AG10803 (cell line): ENCODE measurements around the gene LAMTOR4.

Experiments
- DNase-seq: peaks from one replicate; pipeline ENCODE4 v3.0.0; 2010; ENCODE audit warnings: low read depth
- H3K4me3 ChIP-seq: 2 replicates; pipeline ENCODE4 v1.5.1; 2011; ENCODE audit warnings: mild to moderate bottlenecking, low read length, control low read depth
- TF ChIP-seq, protein P1 (sequence below): conservative IDR thresholded peaks from 2 replicates; pipeline ENCODE4 v1.5.1; 2011; ENCODE audit warnings: mild to moderate bottlenecking, low read length, control low read depth, inconsistent platforms

Gene LAMTOR4

DNA sequence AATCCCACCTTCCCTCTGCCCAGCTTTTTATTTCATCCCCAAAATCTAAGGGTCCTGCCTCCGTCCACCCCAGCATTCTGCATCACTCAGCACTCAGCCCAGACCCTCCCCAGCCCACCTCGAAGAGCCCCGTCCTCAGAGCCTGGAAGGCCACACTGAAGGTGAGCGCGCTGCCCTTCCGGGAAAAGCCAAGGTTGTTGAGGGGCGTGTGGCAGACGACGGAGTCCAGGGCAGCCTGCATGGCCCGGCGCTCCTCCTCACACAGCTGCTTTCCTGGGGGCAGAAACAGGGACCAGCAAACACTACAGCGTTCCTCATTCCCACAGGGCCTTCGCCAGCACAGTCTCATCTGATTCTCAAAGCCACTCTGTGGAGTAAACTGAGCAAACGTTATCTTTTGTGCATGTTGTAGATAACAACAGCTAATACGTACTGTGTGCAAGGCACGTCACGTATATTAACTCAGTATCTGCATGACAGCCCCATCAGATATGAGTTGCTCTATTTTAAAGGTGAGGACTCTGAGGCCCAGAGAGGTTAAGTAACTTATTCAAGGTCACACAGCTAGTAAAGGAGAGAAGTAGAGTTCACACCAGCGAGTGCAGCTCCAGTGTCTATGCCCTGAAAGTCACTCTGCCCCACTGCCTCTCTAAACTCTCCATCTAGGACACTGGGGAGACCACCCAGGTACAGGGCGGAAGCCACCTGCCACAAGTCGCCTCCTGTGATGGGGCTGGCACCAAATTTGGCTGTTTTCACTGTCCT is 7.0 kb downstream of the LAMTOR4 start:
- no peak for DNase-seq
- TF ChIP-seq, protein P1, sequence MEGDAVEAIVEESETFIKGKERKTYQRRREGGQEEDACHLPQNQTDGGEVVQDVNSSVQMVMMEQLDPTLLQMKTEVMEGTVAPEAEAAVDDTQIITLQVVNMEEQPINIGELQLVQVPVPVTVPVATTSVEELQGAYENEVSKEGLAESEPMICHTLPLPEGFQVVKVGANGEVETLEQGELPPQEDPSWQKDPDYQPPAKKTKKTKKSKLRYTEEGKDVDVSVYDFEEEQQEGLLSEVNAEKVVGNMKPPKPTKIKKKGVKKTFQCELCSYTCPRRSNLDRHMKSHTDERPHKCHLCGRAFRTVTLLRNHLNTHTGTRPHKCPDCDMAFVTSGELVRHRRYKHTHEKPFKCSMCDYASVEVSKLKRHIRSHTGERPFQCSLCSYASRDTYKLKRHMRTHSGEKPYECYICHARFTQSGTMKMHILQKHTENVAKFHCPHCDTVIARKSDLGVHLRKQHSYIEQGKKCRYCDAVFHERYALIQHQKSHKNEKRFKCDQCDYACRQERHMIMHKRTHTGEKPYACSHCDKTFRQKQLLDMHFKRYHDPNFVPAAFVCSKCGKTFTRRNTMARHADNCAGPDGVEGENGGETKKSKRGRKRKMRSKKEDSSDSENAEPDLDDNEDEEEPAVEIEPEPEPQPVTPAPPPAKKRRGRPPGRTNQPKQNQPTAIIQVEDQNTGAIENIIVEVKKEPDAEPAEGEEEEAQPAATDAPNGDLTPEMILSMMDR: no peak
- H3K4me3 ChIP-seq: no peak overlapping the region

DNA sequence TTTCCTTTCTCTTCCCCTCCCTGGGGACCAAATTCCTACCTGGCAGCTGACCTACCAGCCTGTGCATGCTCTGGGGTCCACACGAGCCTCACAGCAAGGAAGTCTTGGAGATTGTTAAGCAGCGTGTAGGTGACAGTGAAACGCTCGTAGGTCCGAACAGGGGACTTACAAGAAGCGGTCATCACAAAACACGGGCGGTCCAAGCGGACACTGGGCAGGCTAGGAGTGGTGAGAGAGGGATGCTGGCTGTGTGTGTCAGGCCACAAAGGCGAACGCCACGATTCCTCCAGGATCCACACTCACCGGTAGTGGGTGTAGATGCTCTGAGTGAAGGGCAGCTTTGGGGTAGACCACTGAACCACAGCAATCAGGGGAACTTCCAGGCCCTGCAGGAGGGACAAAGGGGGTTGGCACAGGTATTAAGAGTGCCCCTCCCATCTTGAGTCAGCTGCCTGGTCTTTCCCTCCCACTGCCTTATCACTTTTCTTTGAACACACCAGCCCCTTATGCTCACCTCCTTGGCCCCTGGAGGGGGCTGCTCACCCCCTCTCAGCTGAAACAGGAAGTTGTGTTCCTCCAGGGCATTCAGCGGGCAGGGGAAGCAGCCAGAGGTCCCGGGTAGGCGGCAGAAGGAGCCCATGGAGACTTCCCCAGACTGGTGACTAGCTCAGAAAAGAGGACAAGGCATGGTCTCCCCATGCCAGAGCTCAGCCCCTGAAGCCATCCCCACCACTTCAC is 7.8 kb downstream of the LAMTOR4 start:
- TF ChIP-seq, protein P1: no peak
- DNase-seq: no peak
- peak overlapping the region; percentile 69; the same call in 1 of the 2 replicates for H3K4me3 ChIP-seq

DNA sequence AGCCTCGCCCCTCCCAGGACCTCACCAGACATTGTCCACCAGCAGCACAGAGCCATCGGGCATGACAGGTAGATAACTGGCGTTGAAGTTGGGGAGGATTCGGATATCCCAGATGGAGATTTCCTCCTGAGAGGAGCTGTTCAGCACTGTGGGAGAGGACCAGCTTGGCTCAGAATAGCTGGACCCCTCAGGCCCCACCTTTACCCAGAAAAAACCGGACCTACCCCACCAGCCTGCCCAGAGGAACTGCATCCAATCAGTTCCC is 8.3 kb downstream of the LAMTOR4 start:
- DNase-seq: no peak
- peak overlapping the region; percentile 69 for H3K4me3 ChIP-seq
- TF ChIP-seq, protein P1: no peak

DNA sequence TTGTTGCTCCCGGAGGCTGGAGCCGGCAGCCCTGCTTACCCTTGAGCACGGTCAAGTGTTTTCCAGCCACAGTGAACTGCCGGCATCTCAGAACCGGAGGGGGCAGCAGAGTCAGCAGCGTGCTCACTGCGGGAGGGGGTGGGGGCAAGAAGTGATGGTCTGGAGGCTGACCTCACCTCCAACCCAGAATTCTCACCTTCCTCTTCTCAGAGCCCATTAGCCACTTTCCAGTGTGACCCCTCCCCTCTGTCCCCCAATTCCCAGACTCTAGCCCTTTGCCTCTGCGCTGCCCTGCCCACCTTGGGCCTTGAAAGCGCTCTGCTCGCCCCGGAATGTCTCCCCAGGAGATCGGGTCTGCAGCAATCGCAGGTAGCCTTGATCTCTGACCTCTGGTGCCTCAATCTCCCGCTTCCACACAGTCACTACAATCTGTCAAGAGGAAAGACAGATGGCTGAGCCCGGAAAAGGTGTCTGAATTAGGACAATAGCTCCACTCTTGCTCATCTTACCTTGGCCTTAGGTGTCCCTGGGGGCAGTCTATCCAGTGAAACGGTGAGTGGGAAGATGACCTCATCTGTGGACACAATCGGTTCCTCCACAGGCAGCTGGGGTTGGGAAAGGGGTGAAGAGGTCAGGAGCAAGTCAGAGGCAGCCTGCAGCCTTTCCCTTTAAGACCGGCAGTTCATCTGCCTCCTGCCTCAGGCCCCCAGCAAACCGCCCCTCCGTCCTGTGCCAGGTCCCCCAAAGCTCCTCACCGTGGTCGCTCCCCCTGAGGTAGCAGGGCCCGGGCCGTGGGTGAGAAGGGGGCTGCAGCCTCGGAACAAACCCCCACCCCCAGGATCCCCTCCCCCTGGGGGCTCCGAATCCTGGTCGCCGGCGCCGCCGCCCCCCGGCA is 8.9 kb downstream of the LAMTOR4 start:
- peak overlapping the region; percentile 69 for H3K4me3 ChIP-seq
- TF ChIP-seq, protein P1: peak; percentile 24
- peak; percentile 48 for DNase-seq

DNA sequence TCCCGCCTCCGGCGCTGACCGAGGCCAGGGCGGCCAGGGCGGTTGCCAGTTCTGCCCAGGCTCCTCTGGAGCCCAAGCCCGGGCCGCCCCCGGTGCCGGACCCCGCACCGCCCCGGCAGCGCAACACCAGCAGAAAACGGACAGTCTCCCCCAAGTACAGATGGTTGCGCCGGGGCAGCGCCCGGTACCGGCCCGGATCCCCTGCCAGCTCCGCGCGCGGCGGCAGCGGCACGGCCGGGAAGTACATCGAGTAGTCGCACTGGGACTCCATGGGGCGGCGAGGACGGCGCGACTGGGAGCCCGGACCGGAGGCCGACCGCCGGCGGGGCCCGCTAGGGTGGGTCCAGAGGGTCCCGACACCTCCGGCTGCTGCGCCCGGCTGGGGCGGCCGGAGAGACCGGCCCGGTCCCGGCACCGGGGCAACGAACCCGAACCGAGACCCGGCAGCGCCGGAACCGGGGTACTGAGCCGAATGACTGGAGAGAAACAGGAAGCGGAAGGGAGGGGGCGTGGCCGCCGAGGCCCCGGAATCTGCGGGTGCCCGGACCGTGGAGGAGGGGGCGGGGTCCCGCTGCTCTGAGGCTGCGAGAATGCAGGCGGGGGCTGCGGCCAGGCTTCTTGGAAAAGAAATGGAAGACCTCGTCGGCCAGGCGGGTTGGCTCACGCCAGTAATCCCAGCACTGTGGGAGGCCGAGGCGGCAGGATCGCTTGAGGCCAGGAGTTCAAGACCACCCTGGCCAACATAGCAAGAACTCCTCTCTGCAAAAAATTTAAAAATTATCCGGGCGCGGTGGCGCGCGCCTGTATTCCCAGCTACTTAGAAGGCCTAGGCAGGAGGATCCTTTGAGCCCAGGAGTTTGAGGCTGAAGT is 9.7 kb downstream of the LAMTOR4 start, which contains the start of gene TRAPPC14:
Gene TRAPPC14, minus strand, starts transcription at position 495 of the 870 bp plus-strand sequence. Its CDS starts 224 bp downstream, at position 271.
- H3K4me3 ChIP-seq: peak within 1 kb of the TSS; percentile 69
- peak; percentile 73 for DNase-seq
- TF ChIP-seq, protein P1: no peak

DNA sequence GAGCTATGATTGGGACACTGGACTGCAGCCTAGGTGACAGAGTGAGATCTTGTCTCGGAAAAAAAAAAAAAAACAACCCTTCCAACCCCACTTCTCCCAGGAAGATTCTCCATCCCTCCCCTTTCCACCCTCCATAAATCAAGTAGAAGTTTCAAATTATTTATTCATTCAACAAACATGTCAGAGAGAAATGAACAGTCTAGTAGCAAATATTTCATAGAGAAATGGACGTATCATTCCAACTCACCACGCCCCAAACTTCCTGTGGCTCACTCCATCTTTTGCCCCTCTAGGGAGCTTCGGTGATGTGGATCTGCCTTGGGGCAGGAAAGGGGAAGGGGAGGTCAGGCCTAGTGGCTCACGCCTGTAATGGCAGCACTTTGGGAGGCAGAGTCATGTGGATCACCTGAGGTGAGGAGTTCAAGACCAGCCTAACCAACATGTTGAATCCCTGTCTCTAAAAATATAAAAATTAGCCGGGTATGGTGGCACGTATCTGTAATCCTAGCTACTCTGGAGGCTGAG is 10.4 kb downstream of the LAMTOR4 start:
- no peak for DNase-seq
- H3K4me3 ChIP-seq: peak overlapping the region; percentile 69
- TF ChIP-seq, protein P1: no peak
